Sigmoid colon (tissue), 7 donors: ENCODE measurements around the gene NKX2-1. TPM values are rescaled to one million over a fixed set of nuclear protein-coding genes. Genes with fewer than 3 reads are reported as not detected.

Experiments
- DNase-seq: peaks from one replicate; pipeline ENCODE4 v3.0.0-alpha.2; 2019
- H3K27ac ChIP-seq, 4 donors: fragments of 200-600 bp; sonication (generic); one replicate each; pipeline ENCODE4 v1.5.1; 2016 to 2019; ENCODE audit warnings: mild to moderate bottlenecking in 1 of 4
- H3K27me3 ChIP-seq, 3 donors: fragments of 200-600 bp; sonication (generic); one replicate each; pipeline ENCODE4 v1.5.1; 2019; ENCODE audit warnings: mild to moderate bottlenecking in 1 of 3
- H3K36me3 ChIP-seq, 4 donors: fragments of 200-600 bp; sonication (generic); one replicate each; pipeline ENCODE4 v1.5.1; 2016 to 2019
- H3K4me1 ChIP-seq, 4 donors: fragments of 200-600 bp; sonication (generic); one replicate each; pipeline ENCODE4 v1.5.1; 2017 to 2019
- H3K4me3 ChIP-seq, 4 donors: fragments of 200-600 bp; sonication (generic); one replicate each; pipeline ENCODE4 v1.5.1; 2017 to 2019; ENCODE audit warnings: mild to moderate bottlenecking in 2 of 4, moderate library complexity in 1 of 4
- H3K9me3 ChIP-seq, 4 donors: fragments of 200-600 bp in 3 of 4; sonication (generic) in 3 of 4; one replicate each; pipeline versions ENCODE4 v1.5.1 to v1.6.1; 2013 to 2019
- CTCF ChIP-seq, 4 experiments: fragments of 450-650 bp in 3 of 4; fragments of 200-600 bp in 1 of 4; IDR thresholded peaks; one replicate each; pipeline ENCODE4 v1.5.1; 2016 to 2019; ENCODE audit warnings: antibody characterized with exemption in 4 of 4, mild to moderate bottlenecking in 3 of 4, moderate library complexity in 2 of 4
- EP300 ChIP-seq, 4 donors: sonication (generic); formaldehyde crosslinking; IDR thresholded peaks; one replicate each; pipeline ENCODE4 v1.6.1; 2017; ENCODE audit warnings: antibody characterized with exemption in 4 of 4
- POLR2A ChIP-seq, 2 donors: fragments of 450-650 bp; IDR thresholded peaks; one replicate each; pipeline ENCODE4 v1.6.1; 2016; ENCODE audit warnings: antibody characterized with exemption in 2 of 2, mild to moderate bottlenecking in 2 of 2, moderate library complexity in 2 of 2
- POLR2AphosphoS5 ChIP-seq, 4 donors: sonication (generic); formaldehyde crosslinking; IDR thresholded peaks; one replicate each; pipeline ENCODE4 v1.6.1; 2017; ENCODE audit warnings: antibody characterized with exemption in 4 of 4
- WGBS, 2 donors: extraction: QIAGEN DNeasy Blood & Tissue Kit; methylation state at CpG; one replicate each; pipeline ENCODE4 v1.1.7; 2013; 5-methylcytosine and 5-hydroxymethylcytosine counted together
- intact Hi-C: fragments of 100-400 bp; cut with DNase I; formaldehyde crosslinking; loops from one replicate; pipeline ENCODE4 v1.15.1; 2023
- polyA plus RNA-seq, 3 donors: library from polyadenylated mRNA; stranded (reverse); fragments of 200-250 nt; gene quantifications; one replicate each; pipeline ENCODE4 v1.2.3, GENCODE V29; 2013
- total RNA-seq, 4 donors: library from RNA; depleted of rRNA; stranded (reverse); fragments of >200 nt; gene quantifications; one replicate each; pipeline ENCODE4 v1.1.0, GENCODE V29; 2016
- donor health status: healthy with polysubstance abuse.
- donor health status: Bipolar disorder and iron deficiency.
- donor health status: healthy.

NKX2-1 gene
- total and polyA plus RNA-seq, 7 donors = not detected

GRCh38 chr14:36508418-36509068, 11.5 kb downstream of the NKX2-1 start:
- Histone ChIP-seq H3K4me3 (no peak overlapping the region), H3K27ac (no peak overlapping the region), H3K9me3 (no peaks in the 10 kb centered on the region), H3K27me3 (peaks cover 59 to 98% (median 92%) of the 10 kb centered on the region in 3 donors), H3K36me3 (no peaks in the 10 kb centered on the region), H3K4me1 (peaks cover 0 to 34% (median 26%) of the 10 kb centered on the region in 4 donors)
- 5 to 6% methylated on average over 32 of the region's 32 CpGs for WGBS, 2 donors
- no peak for DNase-seq
- TF ChIP-seq POLR2A (IDR thresholded peaks at IDR 0.05) (no peak), POLR2AphosphoS5 (IDR thresholded peaks at IDR 0.05) (no peak), CTCF (IDR thresholded peaks at IDR 0.05) (no peak), EP300 (IDR thresholded peaks at IDR 0.05) (no peak)
- intact Hi-C loops = no loop called here

GRCh38 chr14:36507847-36508417, 12.1 kb downstream of the NKX2-1 start:
- TF ChIP-seq CTCF (IDR thresholded peaks at IDR 0.05) (no peak), POLR2AphosphoS5 (IDR thresholded peaks at IDR 0.05) (no peak), POLR2A (IDR thresholded peaks at IDR 0.05) (no peak), EP300 (IDR thresholded peaks at IDR 0.05) (no peak)
- intact Hi-C loops = no loop called here
- H3K4me3 ChIP-seq = no peak overlapping the region
- no peaks in the 10 kb centered on the region for H3K9me3 ChIP-seq
- H3K36me3 ChIP-seq = no peaks in the 10 kb centered on the region
- WGBS, 2 donors = 4 to 6% methylated on average over 28 of the region's 28 CpGs
- DNase-seq = no peak
- H3K4me1 ChIP-seq = peaks cover 0 to 34% (median 26%) of the 10 kb centered on the region in 4 donors
- no peak overlapping the region for H3K27ac ChIP-seq
- peaks cover 56 to 98% (median 87%) of the 10 kb centered on the region in 3 donors for H3K27me3 ChIP-seq

GRCh38 chr14:36506732-36507614, 13.1 kb downstream of the NKX2-1 start:
- Histone ChIP-seq H3K4me1 (peaks cover 0 to 34% (median 26%) of the 10 kb centered on the region in 4 donors), H3K9me3 (no peaks in the 10 kb centered on the region), H3K27ac (no peak overlapping the region), H3K36me3 (no peaks in the 10 kb centered on the region), H3K27me3 (peaks cover 53 to 98% (median 78%) of the 10 kb centered on the region in 3 donors), H3K4me3 (no peak overlapping the region)
- TF ChIP-seq POLR2A (IDR thresholded peaks at IDR 0.05) (no peak), POLR2AphosphoS5 (IDR thresholded peaks at IDR 0.05) (no peak), CTCF (IDR thresholded peaks at IDR 0.05) (no peak), EP300 (IDR thresholded peaks at IDR 0.05) (no peak)
- intact Hi-C loops = no loop called here
- DNase-seq = no peak
- 10 to 14% methylated on average over 10 of the region's 10 CpGs for WGBS, 2 donors

GRCh38 chr14:36505892-36506731, 13.9 kb downstream of the NKX2-1 start:
- Histone ChIP-seq H3K9me3 (no peaks in the 10 kb centered on the region), H3K27me3 (peaks cover 53 to 100% (median 76%) of the 10 kb centered on the region in 3 donors), H3K36me3 (no peaks in the 10 kb centered on the region), H3K4me3 (no peak overlapping the region), H3K27ac (no peak overlapping the region), H3K4me1 (peaks cover 0 to 34% (median 26%) of the 10 kb centered on the region in 4 donors)
- WGBS, 2 donors = 3 to 7% methylated on average over 35 of the region's 35 CpGs
- DNase-seq = no peak
- TF ChIP-seq POLR2AphosphoS5 (IDR thresholded peaks at IDR 0.05) (no peak), EP300 (IDR thresholded peaks at IDR 0.05) (no peak), POLR2A (IDR thresholded peaks at IDR 0.05) (no peak), CTCF (IDR thresholded peaks at IDR 0.05) (no peak)
- intact Hi-C loops = no loop called here
